ENCODE measurements around the gene ITGAV.

GRCh38 chr2:186599186-186599778 is 9.4 kb downstream of the ITGAV start:
- TF ChIP-seq, protein P1, sequence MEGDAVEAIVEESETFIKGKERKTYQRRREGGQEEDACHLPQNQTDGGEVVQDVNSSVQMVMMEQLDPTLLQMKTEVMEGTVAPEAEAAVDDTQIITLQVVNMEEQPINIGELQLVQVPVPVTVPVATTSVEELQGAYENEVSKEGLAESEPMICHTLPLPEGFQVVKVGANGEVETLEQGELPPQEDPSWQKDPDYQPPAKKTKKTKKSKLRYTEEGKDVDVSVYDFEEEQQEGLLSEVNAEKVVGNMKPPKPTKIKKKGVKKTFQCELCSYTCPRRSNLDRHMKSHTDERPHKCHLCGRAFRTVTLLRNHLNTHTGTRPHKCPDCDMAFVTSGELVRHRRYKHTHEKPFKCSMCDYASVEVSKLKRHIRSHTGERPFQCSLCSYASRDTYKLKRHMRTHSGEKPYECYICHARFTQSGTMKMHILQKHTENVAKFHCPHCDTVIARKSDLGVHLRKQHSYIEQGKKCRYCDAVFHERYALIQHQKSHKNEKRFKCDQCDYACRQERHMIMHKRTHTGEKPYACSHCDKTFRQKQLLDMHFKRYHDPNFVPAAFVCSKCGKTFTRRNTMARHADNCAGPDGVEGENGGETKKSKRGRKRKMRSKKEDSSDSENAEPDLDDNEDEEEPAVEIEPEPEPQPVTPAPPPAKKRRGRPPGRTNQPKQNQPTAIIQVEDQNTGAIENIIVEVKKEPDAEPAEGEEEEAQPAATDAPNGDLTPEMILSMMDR (IDR thresholded peaks at IDR 0.05) = no peak
- TF ChIP-seq POLR2A (IDR thresholded peaks at IDR 0.05) = no peak

Measured in lower leg skin (tissue), 3 donors.